GM21381 (cell line): Measurements from ENCODE around the gene KRTAP10-1.

ENCODE experiments used
- ATAC-seq: cut with Tn5 transposase; IDR thresholded peaks from one replicate; pipeline ENCODE4 v1.9.1; 2021; ENCODE audit warnings: mild to moderate bottlenecking, moderate library complexity; ENCODE audit not compliant: unreplicated experiment

KRTAP10-1 gene

GRCh38 chr21:44530221-44530902 is 9.6 kb downstream of the KRTAP10-1 start:
- ATAC-seq = no peak

- ATAC-seq = no peak
Observed at GRCh38 chr21:44529503-44530125, 10.4 kb downstream of the KRTAP10-1 start.

- ATAC-seq = no peak
Observed at GRCh38 chr21:44529011-44529421, 11.0 kb downstream of the KRTAP10-1 start.

- ATAC-seq = no peak
Observed at GRCh38 chr21:44528634-44528995, 11.4 kb downstream of the KRTAP10-1 start.

DNA sequence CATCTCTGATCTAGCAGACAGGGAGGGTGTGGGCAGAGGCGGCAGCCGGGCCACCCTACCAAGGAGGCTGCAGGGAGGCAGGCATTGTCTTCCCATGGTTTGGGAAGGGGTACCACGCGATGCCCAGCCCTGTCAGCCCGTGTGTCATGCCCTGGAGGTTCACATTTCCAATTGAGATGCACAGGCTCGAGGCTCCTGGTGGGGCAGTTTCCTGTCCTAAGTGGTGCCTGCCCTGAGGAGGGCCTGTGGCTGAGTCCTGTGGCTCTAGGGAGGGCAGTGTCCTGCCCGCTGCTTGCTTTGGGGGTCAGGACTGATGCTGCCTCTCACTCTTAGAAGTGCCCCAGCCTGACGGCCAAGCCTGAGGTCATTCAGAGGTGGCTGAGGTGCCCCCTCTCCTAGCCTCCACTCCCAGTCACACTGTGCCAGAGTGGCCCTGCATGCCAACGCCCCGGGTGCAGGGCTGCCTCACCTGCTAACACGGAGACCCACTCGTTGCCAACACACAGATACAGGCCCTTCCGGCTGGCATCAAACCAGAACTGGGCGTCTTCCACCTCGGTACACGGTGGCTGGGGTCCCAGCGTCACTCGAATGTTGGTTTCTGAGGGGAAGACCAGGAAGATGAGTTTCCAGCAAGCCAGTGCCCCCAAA is 11.9 kb downstream of the KRTAP10-1 start:
- ATAC-seq = no peak

DNA sequence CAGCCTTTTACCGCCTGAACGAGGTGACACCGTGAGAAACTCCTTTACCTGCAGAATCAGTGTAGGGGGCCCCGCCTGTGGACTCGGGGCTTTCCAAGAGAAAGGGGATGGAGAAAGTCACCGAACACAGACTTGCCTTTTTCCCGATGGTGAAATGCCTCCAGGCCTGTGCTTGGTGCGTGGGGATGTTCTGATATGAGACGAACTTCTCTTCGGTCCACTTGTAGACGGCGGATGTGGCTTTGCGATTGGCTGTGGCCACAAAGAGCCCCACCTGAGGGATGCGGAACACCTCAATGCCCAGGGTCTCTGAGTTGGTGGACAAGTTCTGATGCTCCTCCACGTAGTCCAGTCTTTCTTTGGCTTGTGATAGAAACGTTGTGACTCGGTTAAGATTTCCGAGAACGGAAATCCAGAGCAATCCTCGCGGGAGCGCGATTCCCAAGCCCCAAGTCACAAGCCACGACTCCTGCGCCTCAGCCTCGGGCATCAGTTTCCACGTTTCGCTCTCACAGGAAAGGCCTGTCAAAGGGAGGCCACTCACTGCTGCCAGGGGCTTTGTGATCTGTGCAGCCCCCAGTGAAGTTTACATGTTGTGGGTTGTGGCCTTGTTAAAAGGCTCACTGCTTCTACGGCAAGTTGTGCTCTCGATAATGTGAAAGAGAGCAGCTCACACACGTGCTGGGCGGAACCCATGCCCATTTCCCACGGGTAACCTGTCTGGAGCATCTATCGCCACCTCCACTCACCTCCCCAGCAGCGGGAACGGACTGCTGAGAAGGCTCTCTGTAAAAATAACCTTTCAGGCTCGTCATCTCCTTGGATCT is 12.6 kb downstream of the KRTAP10-1 start:
- no peak for ATAC-seq

- ATAC-seq = no peak
Observed at GRCh38 chr21:44526096-44526997, 13.6 kb downstream of the KRTAP10-1 start.

DNA sequence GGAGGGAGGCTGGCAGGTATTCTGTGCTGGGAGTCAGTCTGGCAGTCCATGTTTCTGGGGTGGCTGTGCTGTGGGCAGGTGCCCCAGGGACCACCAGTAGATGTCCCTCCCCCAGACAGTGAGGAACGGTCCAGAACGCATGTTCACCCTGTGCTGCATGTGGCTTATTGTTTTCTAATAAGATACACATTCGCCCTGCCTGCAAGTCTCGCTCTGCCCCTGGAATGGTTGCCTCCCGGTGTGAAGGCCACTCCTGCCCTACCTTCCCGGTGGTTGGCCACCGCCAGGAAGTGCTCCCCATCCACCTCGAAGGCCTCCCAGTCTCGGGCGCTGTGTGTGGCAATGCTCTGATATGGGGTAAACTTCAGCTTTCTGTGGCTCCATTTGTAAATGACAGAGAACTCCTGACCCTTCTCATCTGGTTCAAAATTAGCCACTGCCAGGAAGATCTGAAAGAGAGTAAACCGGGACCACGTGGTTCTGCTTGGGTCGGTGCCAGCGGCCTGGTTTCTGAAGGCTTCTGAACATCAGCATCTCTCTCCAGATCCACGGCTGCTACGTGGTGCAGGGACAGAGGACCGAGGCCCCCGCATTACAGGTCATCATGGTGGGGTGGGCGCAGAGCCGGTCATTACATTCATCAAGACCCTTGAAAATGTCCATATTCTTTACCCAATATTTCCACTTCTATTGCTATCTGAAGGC is 14.5 kb downstream of the KRTAP10-1 start:
- no peak for ATAC-seq

- no peak for ATAC-seq
Observed at GRCh38 chr21:44524414-44525371, 15.3 kb downstream of the KRTAP10-1 start.

DNA sequence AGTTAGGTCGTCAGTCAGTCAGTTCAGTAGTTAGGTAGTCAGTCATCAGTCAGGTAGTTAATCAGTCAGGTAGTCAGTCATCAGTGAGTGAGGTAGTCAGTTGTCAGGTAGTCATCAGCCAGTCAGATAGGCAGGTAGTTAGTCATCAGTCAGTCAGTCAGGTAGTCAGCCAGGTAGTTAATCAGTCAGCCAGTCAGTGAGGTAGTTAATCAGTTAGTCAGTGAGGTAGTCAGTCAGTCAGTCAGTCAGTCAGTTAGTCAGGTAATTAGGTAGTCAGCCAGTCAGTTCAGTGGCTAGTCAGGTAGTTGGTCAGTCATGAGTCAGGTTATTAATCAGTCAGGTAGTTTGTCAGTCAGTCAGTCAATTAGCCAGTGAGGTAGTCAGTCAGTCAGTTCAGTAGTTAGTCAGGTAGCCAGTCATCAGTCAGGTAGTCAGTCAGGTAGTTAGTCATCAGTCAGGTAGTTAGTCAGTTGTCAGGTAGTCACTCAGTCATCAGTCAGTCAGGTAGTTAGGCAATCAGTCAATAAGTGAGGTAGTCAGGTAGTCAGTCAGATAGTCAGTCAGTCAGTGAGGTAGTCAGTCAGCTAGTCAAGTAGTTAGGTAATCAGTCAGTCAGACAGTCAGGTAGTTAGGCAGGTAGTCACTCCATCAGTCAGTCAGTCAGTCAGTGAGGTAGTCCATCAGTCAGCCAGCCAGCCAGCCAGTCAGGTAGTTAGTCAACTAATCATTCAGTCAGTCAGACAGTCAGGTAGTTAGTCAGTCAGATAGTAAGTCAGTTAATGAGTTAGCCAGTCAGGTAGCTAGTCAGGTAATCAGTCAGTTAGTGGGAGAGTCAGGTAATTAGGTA is 16.2 kb downstream of the KRTAP10-1 start:
- no peak for ATAC-seq

GRCh38 chr21:44522753-44523204 is 17.2 kb downstream of the KRTAP10-1 start:
- ATAC-seq = no peak

- ATAC-seq = no peak
Observed at GRCh38 chr21:44521928-44522752, 17.9 kb downstream of the KRTAP10-1 start.

DNA sequence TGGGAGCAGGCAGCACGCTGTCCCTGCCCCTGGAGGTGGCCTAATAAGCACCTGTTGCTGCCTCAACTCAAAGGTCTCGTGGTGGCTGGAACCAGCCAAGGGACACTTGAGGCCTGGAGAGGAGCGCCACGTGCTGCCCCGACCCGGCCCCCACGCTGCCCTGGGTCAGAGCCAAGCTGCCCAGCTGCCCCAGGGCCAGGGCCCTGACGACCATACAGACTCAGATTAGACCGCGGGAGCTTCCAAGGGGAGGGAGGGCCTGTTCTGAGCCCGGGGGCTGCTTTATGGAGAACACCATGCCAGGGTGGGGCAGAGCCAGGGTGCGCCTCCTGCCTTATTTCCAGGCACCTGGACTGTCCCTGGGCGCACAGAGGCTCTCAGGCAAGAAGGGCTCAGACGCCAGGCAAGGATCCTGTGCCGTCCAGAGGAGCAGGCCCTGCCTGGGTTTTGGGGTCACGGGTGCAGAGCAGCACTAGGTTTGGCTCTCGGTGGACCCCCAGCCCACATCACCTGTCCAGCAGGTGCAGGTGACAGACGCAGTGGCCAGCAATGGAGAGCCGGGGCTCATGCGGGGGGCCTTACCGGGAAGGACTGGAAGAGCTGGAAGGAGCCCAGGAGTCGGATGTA is 18.6 kb downstream of the KRTAP10-1 start:
- no peak for ATAC-seq

- ATAC-seq = no peak
Observed at GRCh38 chr21:44520326-44521300, 19.4 kb downstream of the KRTAP10-1 start.
